MG63 (cell line): ENCODE measurements around the gene SRM. TPM values are rescaled to one million over a fixed set of nuclear protein-coding genes. Genes with fewer than 3 reads are reported as not detected.
"Not testable (repeated sequence)": the region's sequence is repeated elsewhere in the genome, so short reads cannot be mapped to it uniquely, and the experiment has no call there.

Source experiments
- DNase-seq: peaks from one replicate; pipeline ENCODE4 v3.0.0-alpha.2; 2020
- H3K27me3 ChIP-seq: fragments of 250-450 bp; sonication (Bioruptor Pico); 2 replicates; pipeline ENCODE4 v1.5.1; 2020; ENCODE audit warnings: mild to moderate bottlenecking, moderate library complexity
- H3K36me3 ChIP-seq: fragments of 250-450 bp; sonication (Bioruptor Pico); 2 replicates; pipeline ENCODE4 v1.5.1; 2020; ENCODE audit warnings: mild to moderate bottlenecking, moderate library complexity
- H3K4me3 ChIP-seq: fragments of 250-450 bp; sonication (Bioruptor Pico); 2 replicates; pipeline ENCODE4 v1.5.1; 2020; ENCODE audit warnings: mild to moderate bottlenecking, moderate library complexity
- H3K9me3 ChIP-seq: fragments of 250-450 bp; sonication (Bioruptor Pico); 2 replicates; pipeline ENCODE4 v1.5.1; 2020; ENCODE audit warnings: mild to moderate bottlenecking, moderate library complexity
- total RNA-seq: library from RNA; depleted of rRNA; stranded (reverse); fragments of >200 nt; shearing (Covaris generic); gene quantifications from 2 replicates; pipeline ENCODE4 v1.2.3, GENCODE V29; 2014; ENCODE audit warnings: low replicate concordance

SRM gene
- total RNA-seq, 1 experiment from 2014 or later = 39.3 TPM

DNA sequence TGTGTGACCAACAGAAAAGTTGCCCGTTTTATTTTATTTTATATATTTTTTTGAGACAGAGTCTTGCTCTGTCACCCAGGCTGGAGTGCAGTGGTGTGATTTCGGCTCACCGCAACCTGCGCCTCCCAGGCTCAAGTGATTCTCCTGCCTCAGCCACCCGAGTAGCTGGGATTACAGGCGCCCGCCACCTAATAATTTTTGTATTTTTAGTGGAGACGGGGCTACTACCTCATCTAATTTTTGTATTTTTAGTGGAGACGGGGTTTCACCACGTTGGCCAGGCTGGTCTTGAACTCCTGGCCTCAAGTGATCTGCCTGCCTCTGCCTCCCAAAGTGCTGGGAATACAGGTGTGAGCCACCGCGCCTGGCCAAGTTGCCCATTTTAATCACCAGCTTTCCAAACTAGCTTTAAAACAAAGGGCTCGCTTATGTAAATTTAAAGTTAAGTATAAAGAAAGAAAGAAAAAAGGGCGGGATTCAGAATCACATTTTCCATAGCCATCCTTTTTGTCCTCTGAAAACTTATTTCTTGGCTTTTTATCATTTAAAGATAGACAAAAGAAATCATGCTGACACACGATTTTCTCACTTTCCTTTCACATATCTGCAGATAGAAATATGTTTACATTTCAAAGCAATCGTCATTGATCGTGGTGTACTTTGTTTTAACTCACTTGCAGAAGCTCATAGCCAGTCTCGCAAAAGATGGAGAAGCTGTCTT, 22.6 kb downstream of the SRM start:
- DNase-seq, H3K36me3 ChIP-seq, H3K9me3 ChIP-seq, H3K27me3 ChIP-seq, H3K4me3 ChIP-seq: not testable (repeated sequence)

DNA sequence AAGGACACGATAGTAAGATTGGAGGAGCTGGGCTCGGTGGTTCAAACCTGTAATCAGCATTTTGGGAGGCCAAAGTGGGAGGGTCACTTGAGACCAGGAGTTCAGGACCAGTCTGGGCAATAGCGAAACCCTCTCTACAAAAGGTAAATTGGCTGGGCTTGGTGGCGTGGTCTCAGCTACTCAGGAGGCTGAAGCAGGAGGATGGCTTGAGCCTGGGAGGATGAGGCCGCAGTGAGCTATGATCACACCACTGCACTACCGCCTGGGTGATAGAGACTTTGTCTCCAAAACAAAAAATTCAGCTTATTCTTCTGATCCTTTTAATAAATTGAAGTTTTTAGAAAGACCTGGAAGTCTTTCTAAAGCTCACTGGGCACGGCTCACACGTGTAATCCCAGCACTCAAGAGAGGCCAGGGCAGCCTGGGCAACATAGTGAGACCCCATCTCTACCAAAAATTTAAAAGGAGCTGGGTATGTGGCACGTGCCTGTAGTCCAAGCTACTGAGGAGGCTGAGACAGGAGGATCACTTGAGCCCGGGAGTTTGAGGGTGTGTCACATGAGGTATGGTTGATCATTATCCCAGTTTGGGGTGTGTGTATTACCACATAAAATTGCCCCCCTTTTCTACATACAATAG, 28.1 kb downstream of the SRM start:
- Histone ChIP-seq H3K27me3 (no peaks in the 10 kb centered on the region), H3K9me3 (no peaks in the 10 kb centered on the region), H3K4me3 (no peak overlapping the region), H3K36me3 (peaks cover 16% of the 10 kb centered on the region)
- no peak for DNase-seq

DNA sequence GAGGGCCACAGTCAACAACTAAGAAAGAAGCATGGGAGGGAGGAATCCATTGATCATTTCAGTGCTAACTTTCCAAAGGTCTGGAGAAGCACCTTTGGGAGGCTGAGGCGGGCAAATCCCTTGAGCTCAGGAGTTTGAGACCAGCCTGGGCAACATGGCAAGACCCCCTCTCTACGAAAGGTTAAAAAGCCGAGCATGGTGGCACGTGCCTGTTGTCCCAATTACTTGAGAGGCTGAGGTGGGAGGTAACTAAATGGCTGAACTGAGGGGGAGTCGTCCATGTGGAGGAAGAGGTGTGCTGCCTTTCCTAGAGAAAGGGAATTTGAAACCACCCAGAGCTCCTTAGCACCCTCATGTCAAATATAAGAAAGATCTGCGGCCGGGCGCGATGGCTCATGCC, 29.0 kb downstream of the SRM start:
- peaks cover 24% of the 10 kb centered on the region for H3K36me3 ChIP-seq
- H3K9me3 ChIP-seq = no peaks in the 10 kb centered on the region
- no peaks in the 10 kb centered on the region for H3K27me3 ChIP-seq
- H3K4me3 ChIP-seq = no peak overlapping the region
- no peak for DNase-seq

DNA sequence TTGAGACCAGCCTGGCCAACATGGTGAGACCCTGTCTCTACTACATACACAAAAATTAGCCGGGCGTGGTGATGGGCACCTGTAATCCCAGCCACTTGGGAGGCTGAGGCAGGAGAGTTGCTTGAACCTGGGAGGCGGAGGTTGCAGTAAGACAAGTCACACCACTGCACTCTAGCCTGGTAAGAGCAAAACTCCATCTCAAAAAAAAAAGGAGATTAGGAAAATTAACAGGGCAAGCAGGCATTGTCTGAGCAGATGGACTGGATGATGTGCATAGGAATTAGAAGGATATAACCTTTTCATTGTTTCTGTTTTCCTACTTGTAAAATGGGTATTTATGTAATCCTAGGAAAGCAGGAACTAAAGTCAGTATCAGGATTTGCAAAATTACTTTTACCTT, 31.8 kb downstream of the SRM start:
- Histone ChIP-seq H3K27me3 (no peaks in the 10 kb centered on the region), H3K36me3 (peaks cover 53% of the 10 kb centered on the region), H3K9me3 (no peaks in the 10 kb centered on the region), H3K4me3 (no peak overlapping the region)
- no peak for DNase-seq

GRCh38 chr1:11027316-11027715, 32.5 kb downstream of the SRM start:
- no peaks in the 10 kb centered on the region for H3K27me3 ChIP-seq
- H3K4me3 ChIP-seq = no peak overlapping the region
- no peak for DNase-seq
- no peaks in the 10 kb centered on the region for H3K9me3 ChIP-seq
- H3K36me3 ChIP-seq = peaks cover 60% of the 10 kb centered on the region

GRCh38 chr1:11026903-11027302, 32.9 kb downstream of the SRM start:
- peaks cover 64% of the 10 kb centered on the region for H3K36me3 ChIP-seq
- H3K4me3 ChIP-seq = no peak overlapping the region
- no peaks in the 10 kb centered on the region for H3K27me3 ChIP-seq
- H3K9me3 ChIP-seq = no peaks in the 10 kb centered on the region
- DNase-seq = no peak

DNA sequence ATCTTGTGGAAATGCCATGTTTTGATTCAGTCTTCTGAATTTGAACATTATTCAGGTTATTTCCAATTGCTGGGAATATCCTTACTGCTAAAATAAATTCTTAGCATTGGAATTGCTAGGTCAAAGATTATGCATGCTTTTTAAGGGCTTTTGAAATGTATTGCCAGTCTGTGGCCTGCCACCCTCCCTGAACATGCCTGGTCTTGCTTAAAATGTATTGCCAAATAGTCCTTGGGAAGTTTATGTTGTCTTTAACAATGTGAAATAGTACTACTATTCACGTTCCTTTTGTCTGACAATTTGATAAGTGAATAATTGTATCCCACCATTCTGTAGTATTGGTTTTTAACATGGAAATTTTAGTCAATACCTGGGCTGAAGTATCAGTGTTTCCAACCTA, 33.8 kb downstream of the SRM start:
- H3K9me3 ChIP-seq = no peaks in the 10 kb centered on the region
- DNase-seq = no peak
- H3K36me3 ChIP-seq = peaks cover 73% of the 10 kb centered on the region
- H3K27me3 ChIP-seq = no peaks in the 10 kb centered on the region
- no peak overlapping the region for H3K4me3 ChIP-seq

DNA sequence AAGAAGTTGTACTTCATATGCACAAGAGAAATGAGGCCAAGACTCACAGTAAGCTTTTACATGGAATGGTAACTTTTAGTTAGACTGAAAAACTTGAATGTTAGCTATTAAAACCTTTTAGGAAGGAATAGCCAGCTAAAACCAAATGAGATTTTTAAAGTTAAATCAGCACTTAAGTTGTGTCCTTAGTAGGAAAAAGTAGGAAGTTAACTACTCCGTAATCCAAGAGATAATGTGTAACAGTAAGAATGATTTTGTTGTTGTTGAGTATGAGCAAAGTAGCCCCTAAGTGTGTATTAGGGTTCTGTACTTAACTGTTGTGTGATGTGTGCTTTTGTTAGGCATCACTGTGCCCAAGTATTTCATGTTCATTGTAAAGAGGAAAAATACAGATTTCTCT, 34.2 kb downstream of the SRM start:
- Histone ChIP-seq H3K9me3 (no peaks in the 10 kb centered on the region), H3K27me3 (no peaks in the 10 kb centered on the region), H3K4me3 (no peak overlapping the region), H3K36me3 (peaks cover 77% of the 10 kb centered on the region)
- no peak for DNase-seq

DNA sequence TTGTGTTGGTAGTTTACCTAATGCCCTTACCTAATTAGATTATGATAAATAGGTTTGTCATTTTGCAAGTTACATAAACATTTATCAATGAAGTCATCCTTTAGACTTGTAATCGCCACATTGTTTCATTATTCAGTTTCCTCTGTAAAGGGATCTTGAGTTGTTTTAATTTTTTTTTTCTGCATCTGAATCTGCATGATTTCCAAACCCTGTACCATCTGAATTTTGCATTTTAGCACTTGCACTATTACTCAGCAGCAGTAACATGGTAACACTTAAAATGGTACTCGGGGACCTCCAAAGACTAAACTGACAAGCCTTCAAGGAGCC, 35.0 kb downstream of the SRM start:
- H3K36me3 ChIP-seq = peaks cover 80% of the 10 kb centered on the region
- H3K9me3 ChIP-seq = no peaks in the 10 kb centered on the region
- no peaks in the 10 kb centered on the region for H3K27me3 ChIP-seq
- DNase-seq = no peak
- H3K4me3 ChIP-seq = no peak overlapping the region

DNA sequence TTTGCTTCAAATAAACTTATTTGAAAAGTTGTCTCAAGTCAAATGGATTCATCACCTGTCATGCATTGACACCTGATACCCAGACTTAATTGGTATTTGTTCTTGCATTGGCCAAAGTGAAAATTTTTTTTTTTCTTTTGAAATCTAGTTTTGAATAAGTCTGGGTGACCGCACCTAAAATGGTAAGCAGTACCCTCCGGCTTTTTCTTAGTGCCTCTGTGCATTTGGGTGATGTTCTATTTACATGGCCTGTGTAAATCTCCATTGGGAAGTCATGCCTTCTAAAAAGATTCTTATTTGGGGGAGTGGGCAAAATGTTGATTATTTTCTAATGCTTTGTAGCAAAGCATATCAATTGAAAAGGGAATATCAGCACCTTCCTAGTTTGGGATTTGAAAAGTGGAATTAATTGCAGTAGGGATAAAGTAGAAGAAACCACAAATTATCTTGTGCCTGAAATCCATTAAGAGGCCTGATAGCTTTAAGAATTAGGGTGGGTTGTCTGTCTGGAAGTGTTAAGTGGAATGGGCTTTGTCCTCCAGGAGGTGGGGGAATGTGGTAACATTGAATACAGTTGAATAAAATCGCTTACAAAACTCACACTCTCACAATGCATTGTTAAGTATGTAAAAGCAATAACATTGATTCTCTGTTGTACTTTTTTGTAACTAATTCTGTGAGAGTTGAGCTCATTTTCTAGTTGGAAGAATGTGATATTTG, 35.5 kb downstream of the SRM start:
- no peak overlapping the region for H3K4me3 ChIP-seq
- H3K9me3 ChIP-seq = no peaks in the 10 kb centered on the region
- DNase-seq = no peak
- peaks cover 83% of the 10 kb centered on the region for H3K36me3 ChIP-seq
- no peaks in the 10 kb centered on the region for H3K27me3 ChIP-seq

DNA sequence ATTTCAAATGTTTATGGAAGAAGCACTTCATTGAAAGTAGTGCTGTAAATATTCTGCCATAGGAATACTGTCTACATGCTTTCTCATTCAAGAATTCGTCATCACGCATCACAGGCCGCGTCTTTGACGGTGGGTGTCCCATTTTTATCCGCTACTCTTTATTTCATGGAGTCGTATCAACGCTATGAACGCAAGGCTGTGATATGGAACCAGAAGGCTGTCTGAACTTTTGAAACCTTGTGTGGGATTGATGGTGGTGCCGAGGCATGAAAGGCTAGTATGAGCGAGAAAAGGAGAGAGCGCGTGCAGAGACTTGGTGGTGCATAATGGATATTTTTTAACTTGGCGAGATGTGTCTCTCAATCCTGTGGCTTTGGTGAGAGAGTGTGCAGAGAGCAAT, 36.6 kb downstream of the SRM start:
- no peaks in the 10 kb centered on the region for H3K9me3 ChIP-seq
- no peak overlapping the region for H3K4me3 ChIP-seq
- no peak for DNase-seq
- peaks cover 94% of the 10 kb centered on the region for H3K36me3 ChIP-seq
- H3K27me3 ChIP-seq = no peaks in the 10 kb centered on the region

GRCh38 chr1:11019971-11020370, 39.8 kb downstream of the SRM start:
- peaks cover 95% of the 10 kb centered on the region for H3K36me3 ChIP-seq
- no peak for DNase-seq
- H3K27me3 ChIP-seq = no peaks in the 10 kb centered on the region

DNA sequence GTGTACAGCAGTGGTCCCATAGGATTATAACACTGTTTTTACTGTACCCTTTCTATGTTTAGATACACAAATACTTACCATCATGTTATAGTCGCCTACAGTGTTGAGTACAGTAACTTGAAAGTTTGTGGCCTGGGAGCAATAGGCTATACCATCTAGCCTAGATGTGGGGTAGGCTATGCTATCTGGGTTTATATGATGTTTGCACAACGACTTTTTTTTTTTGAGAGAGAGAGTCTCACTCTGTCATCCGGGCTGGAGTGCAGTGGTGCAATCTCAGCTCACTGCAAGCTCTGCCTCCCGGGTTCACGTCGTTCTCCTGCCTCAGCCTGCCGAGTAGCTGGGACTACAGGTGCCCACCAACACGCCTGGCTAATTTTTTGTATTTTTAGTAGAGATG, 40.5 kb downstream of the SRM start:
- not testable (repeated sequence) for H3K27me3 ChIP-seq, H3K4me3 ChIP-seq, DNase-seq, H3K9me3 ChIP-seq
- peaks cover 95% of the 10 kb centered on the region for H3K36me3 ChIP-seq

More at GRCh38 chr1:11019971-11020370, 39.8 kb downstream of the SRM start:
- H3K9me3 ChIP-seq = no peaks in the 10 kb centered on the region
- H3K4me3 ChIP-seq = no peak overlapping the region

DNA sequence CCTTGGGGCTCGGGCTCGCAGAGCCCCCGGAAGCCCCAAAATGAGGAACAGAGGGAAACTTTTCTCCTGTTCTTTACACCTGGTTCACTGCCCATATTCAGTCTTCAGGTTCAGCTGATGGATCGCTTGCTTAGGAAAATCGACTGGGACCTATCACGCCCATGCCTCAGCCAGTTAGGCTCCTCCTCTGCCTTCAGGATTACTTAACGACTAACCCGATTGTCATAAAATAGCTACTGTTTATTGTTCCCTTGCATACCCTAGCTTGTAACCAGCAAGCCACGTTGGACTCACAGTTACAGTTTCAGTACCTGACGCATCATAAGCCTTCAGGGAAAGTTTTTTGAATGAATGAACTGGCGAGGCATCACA, 46.7 kb downstream of the SRM start:
- peak overlapping the region; percentile 100 for H3K4me3 ChIP-seq
- H3K27me3 ChIP-seq = no peaks in the 10 kb centered on the region
- H3K36me3 ChIP-seq = peaks cover 54% of the 10 kb centered on the region
- H3K9me3 ChIP-seq = no peaks in the 10 kb centered on the region
- peak; percentile 7 for DNase-seq

DNA sequence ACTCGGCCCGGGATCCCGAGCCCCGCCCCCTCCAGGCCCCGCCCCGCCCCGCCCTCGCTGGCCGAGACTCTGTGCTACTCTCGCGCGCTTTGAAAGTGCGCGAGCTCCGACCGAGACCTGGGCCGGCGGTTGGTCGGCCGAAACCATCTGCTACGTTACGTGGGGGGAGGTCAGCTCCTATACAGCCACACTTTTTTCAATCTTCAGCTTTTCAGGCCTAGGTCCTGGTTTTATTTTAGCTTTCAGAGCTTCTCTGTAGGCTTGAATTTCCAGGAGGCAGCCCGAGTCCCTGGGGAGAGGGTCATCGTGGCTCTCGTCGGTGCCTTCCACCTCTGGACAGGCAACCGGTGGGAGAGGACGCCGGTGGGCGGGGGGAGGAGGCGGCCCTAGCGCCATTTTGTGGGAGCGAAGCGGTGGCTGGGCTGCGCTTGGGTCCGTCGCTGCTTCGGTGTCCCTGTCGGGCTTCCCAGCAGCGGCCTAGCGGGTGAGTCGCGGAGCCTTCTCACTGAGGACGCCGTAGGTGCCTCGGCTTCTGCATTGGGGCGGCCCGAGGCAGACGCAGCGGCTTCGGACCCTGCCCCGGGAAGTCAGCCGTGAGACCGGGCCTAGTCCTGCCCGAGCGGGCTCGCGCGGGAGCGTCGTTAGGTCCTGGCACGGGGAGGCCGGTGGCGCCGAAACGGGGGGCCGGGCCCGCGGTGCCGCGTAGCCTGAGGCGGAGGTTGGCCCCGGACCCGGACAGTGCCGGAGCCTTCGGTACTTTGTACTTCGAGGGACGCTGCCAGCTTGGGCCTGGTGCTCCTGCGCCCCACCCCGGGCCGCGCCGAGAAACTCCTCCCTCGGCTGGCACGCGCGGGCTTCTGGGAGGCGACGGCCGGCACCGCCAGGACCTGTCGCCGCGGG, 47.3 kb downstream of the SRM start, which contains the start of gene TARDBP:
Gene TARDBP, plus strand, starts transcription at position 395 of the 900 bp plus-strand sequence. CDS start 1,074 bp downstream, outside the sequence.
- Histone ChIP-seq H3K36me3 (peaks cover 50% of the 10 kb centered on the region), H3K27me3 (no peaks in the 10 kb centered on the region), H3K4me3 (peak within 1 kb of the TSS; percentile 100), H3K9me3 (no peaks in the 10 kb centered on the region)
- DNase-seq = peak; percentile 87
